Prostate gland (tissue), 2 donors: ENCODE measurements around the gene PHF3. TPM values are rescaled to one million over a fixed set of nuclear protein-coding genes. Genes with fewer than 3 reads are reported as not detected.

Experiments
- DNase-seq: peaks from one replicate; pipeline ENCODE4 v3.0.0-alpha.2; 2019; ENCODE audit warnings: low spot score
- H3K27ac ChIP-seq, 2 donors: fragments of 200-600 bp; sonication (generic); 2 replicates each; pipeline ENCODE4 v1.5.1; 2017 to 2019
- H3K27me3 ChIP-seq: fragments of 200-600 bp; sonication (generic); replicated peaks from 2 replicates; pipeline ENCODE4 v1.5.1; 2019; ENCODE audit not compliant: insufficient read depth
- H3K36me3 ChIP-seq, 2 donors: fragments of 200-600 bp; sonication (generic); 1 replicate in 1 of 2; 2 replicates in 1 of 2; pipeline versions ENCODE4 v1.5.1 to v1.8.1; 2017 to 2019
- H3K4me1 ChIP-seq: fragments of 200-600 bp; sonication (generic); replicated peaks from 2 replicates; pipeline ENCODE4 v1.5.1; 2019
- H3K4me3 ChIP-seq, 2 donors: fragments of 200-600 bp; sonication (generic); 2 replicates each; pipeline ENCODE4 v1.5.1; 2017 to 2019
- H3K9me3 ChIP-seq: fragments of 200-600 bp; sonication (generic); 2 replicates; pipeline ENCODE4 v1.5.1; 2017
- POLR2A ChIP-seq: fragments of 450-650 bp; IDR thresholded peaks from one replicate; pipeline ENCODE4 v1.6.1; 2016; ENCODE audit warnings: antibody characterized with exemption, mild to moderate bottlenecking
- POLR2AphosphoS5 ChIP-seq: sonication (generic); formaldehyde crosslinking; IDR thresholded peaks from one replicate; pipeline ENCODE4 v1.6.1; 2017; ENCODE audit warnings: antibody characterized with exemption
- WGBS: methylation state at CpG from one replicate; pipeline ENCODE4 v1.1.5; 2018; 5-methylcytosine and 5-hydroxymethylcytosine counted together
- intact Hi-C: fragments of 100-400 bp; cut with DNase I; formaldehyde crosslinking; loops from one replicate; pipeline ENCODE4 v1.14.2; 2022
- total RNA-seq, 2 donors: library from RNA; depleted of rRNA; stranded (reverse); fragments of >200 nt; gene quantifications; one replicate each; pipeline ENCODE4 v1.1.0, GENCODE V29; 2016
- TF ChIP-seq, protein P1 (sequence below), 4 experiments: fragments of 200-600 bp in 2 of 4; fragments of 450-650 bp in 2 of 4; sonication (generic) in 2 of 4; IDR thresholded peaks; 1 replicate in 3 of 4; 2 replicates in 1 of 4; pipeline ENCODE4 v1.5.1; 2016 to 2019; ENCODE audit warnings: antibody characterized with exemption in 4 of 4, mild to moderate bottlenecking in 2 of 4, moderate library complexity in 2 of 4

PHF3 gene
- total RNA-seq, 2 donors from 2014 or later: 47.6 to 63.9 TPM

DNA sequence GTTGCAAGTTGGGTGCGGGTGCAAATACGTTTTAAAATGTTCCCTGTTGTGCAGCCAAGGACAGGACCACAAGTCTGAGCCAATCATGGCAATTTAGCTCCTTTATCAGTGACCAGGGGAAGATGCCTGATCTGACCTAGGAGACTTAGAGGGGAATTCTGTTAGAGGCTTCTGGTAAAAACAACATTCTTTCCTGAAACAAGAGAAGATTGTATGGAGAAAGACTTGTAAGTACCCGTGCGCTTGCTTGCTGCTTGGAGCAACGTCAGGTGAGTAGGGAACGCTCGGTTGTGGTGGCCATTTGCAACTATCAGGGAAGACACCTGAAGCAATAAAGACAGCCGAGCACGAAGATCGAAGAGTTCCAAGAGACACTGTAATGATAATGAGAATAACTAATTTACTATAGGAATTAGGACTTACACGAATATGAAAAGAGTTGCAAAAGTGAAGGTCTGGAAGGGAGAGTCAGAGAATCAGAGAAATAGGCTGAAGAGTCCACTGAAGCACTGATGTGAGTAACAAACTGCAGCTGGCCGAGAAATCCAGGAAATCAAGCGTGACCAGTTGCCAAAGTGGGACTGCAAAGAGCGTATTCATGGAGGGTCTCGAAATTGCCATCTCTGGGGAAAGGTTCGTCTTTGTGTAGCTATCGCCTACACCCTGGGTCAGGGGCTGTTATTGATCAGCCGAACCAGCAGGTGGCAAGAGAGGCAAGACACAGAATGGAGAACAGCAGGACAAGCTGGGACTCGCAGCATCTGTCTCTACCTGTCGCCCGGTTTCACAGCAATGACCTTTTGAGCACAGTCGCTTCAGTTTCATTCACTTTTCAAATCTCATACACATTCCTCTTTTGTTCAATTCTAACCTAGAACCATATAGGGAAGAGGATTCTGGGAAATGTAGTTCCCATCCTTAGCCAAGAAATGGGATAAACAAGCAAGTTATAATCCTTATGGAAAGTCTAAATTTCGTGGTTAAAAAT lies 37.3 kb upstream of the PHF3 start:
- WGBS: 1% methylated on average over 23 of the region's 23 CpGs
- Histone ChIP-seq H3K4me3 (peak overlapping the region; percentile 26 to 29), H3K9me3 (no peaks in the 10 kb centered on the region), H3K36me3 (no peaks in the 10 kb centered on the region), H3K27ac (no peak overlapping the region), H3K27me3 (no peaks in the 10 kb centered on the region), H3K4me1 (no peaks in the 10 kb centered on the region)
- TF ChIP-seq POLR2A (no peak), POLR2AphosphoS5 (peak; percentile 18)
- TF ChIP-seq, protein P1, sequence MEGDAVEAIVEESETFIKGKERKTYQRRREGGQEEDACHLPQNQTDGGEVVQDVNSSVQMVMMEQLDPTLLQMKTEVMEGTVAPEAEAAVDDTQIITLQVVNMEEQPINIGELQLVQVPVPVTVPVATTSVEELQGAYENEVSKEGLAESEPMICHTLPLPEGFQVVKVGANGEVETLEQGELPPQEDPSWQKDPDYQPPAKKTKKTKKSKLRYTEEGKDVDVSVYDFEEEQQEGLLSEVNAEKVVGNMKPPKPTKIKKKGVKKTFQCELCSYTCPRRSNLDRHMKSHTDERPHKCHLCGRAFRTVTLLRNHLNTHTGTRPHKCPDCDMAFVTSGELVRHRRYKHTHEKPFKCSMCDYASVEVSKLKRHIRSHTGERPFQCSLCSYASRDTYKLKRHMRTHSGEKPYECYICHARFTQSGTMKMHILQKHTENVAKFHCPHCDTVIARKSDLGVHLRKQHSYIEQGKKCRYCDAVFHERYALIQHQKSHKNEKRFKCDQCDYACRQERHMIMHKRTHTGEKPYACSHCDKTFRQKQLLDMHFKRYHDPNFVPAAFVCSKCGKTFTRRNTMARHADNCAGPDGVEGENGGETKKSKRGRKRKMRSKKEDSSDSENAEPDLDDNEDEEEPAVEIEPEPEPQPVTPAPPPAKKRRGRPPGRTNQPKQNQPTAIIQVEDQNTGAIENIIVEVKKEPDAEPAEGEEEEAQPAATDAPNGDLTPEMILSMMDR (IDR thresholded peaks at IDR 0.05): peak; percentile 58 to 87 (median 74)
- peak; percentile 60 for DNase-seq
- intact Hi-C loops: loop anchor here (2.0 to 10.0 kb wide), 2 partner anchors 166 to 244 kb away; no protein-coding TSS in a partner anchor

DNA sequence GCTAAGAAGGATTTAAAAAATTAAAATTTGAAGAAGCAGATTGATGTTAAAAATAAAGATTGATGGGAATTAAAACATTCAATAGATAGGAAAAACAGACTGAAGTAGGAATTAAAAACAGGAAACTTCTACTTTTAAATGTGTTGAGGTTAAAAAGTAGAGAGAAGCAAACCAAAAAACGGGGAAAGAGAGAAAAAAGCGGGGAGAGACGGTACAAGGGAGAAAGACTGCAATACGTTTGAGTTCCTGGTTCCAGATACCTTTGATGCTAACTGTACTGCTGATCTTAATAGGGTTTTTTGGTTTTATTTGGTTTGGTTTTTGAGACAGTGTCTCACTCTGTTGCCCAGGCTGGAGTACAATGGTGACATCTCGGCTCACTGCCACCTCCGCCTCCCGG lies 36.4 kb upstream of the PHF3 start:
- WGBS: 86% methylated on average over 7 of the region's 7 CpGs
- no peak overlapping the region for H3K4me3 ChIP-seq
- H3K27ac ChIP-seq: no peak overlapping the region
- intact Hi-C loops: loop anchor here (2.0 to 10.0 kb wide), 2 partner anchors 166 to 244 kb away; no protein-coding TSS in a partner anchor
- no peaks in the 10 kb centered on the region for H3K27me3 ChIP-seq
- DNase-seq: no peak
- H3K4me1 ChIP-seq: no peaks in the 10 kb centered on the region
- no peaks in the 10 kb centered on the region for H3K36me3 ChIP-seq
- H3K9me3 ChIP-seq: no peaks in the 10 kb centered on the region
- TF ChIP-seq, protein P1 (IDR thresholded peaks at IDR 0.05): no peak

DNA sequence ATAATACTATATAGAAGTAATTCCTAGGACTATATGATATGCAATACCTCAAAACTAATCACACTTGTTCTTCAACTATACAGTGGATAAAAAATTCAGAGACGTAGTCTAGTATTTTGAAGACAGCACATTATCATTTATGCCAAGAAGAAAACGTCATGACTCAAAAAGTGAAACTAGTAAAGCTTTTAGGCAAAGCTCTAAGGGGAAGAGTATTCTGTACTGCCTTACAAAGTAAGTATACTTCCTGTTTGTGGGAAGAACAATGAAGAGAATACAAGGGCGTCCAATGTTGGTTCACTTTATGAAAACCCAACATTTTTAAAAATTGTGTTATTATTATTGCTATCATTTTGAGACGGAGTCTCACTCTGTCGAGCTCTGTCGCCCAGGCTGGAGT lies 35.5 kb upstream of the PHF3 start:
- TF ChIP-seq POLR2AphosphoS5 (no peak), POLR2A (no peak)
- TF ChIP-seq, protein P1 (IDR thresholded peaks at IDR 0.05): no peak
- H3K36me3 ChIP-seq: no peaks in the 10 kb centered on the region
- H3K27me3 ChIP-seq: no peaks in the 10 kb centered on the region
- 74% methylated on average over 6 of the region's 6 CpGs for WGBS
- no peak overlapping the region for H3K4me3 ChIP-seq
- no peak for DNase-seq
- H3K4me1 ChIP-seq: no peaks in the 10 kb centered on the region
- intact Hi-C loops: no loop called here
- no peaks in the 10 kb centered on the region for H3K9me3 ChIP-seq
- no peak overlapping the region for H3K27ac ChIP-seq

DNA sequence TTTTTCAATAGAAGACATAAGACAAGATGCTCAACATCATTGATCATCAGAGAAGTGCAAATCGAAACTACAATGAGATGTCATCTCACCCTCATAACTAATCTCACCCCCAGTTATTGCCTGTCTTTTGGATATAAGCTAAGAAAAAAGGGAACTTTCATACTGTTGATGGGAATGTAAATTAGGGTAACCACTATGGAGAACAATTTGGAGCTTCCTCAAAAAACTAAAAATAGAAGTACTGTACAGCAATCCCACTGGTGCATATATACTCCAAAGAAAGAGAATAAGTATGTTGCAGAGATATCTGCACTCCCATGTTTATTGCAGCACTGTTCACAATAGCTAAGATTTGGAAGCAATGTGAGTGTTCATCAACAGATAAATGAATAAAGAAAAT lies 26.4 kb upstream of the PHF3 start:
- no peaks in the 10 kb centered on the region for H3K36me3 ChIP-seq
- H3K9me3 ChIP-seq: no peaks in the 10 kb centered on the region
- no peak for DNase-seq
- TF ChIP-seq POLR2A (no peak), POLR2AphosphoS5 (no peak)
- TF ChIP-seq, protein P1 (IDR thresholded peaks at IDR 0.05): no peak
- no peak overlapping the region for H3K4me3 ChIP-seq
- no peaks in the 10 kb centered on the region for H3K27me3 ChIP-seq
- intact Hi-C loops: no loop called here
- H3K4me1 ChIP-seq: no peaks in the 10 kb centered on the region
- WGBS: 89% methylated on average over 1 of the region's 1 CpG
- H3K27ac ChIP-seq: no peak overlapping the region

DNA sequence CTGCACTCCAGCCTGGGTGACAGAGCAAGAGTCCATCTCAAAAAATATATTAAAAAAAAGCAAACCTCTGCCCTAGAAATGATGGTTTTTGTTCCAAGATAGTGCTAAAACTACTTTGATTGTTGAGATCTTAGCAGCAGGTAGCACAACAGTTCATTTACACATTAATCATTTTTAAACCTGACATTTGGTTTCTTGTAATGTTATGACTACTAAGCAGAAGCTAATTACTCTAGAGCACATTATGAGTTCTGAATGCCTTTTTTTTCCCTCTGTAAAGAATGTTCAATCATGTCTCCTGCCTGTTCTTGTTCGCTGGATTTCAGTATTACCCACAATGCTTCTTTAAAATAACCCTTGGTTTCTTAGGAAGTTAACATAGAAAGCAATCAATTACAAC lies 24.7 kb upstream of the PHF3 start:
- intact Hi-C loops: no loop called here
- Histone ChIP-seq H3K27ac (no peak overlapping the region), H3K9me3 (no peaks in the 10 kb centered on the region), H3K4me3 (no peak overlapping the region), H3K27me3 (no peaks in the 10 kb centered on the region), H3K36me3 (no peaks in the 10 kb centered on the region), H3K4me1 (no peaks in the 10 kb centered on the region)
- WGBS: 38% methylated on average over 1 of the region's 1 CpG
- DNase-seq: no peak
- TF ChIP-seq, protein P1 (IDR thresholded peaks at IDR 0.05): no peak
- no peak for TF ChIP-seq POLR2AphosphoS5
- no peak for TF ChIP-seq POLR2A
